GM23338 (cell line): ENCODE results near the gene RPL29.

ENCODE experiments used
- CREB1 ChIP-seq: fragments of 250-450 bp; sonication (Bioruptor Pico); IDR thresholded peaks from 2 replicates; pipeline ENCODE4 v1.5.0; 2020; ENCODE audit warnings: low read depth, mild to moderate bottlenecking, moderate library complexity
- CTCF ChIP-seq, 2 experiments: fragments of 200-600 bp in 1 of 2; sonication (generic) in 1 of 2; conservative IDR thresholded peaks; 2 replicates each; pipeline versions ENCODE4 v1.5.1 to v1.6.1; 2016 to 2017; ENCODE audit warnings: antibody characterized with exemption in 2 of 2, low read depth in 2 of 2, mild to moderate bottlenecking in 2 of 2, moderate library complexity in 1 of 2
- ETS1 ChIP-seq: IDR thresholded peaks from 2 replicates; pipeline ENCODE4 v1.6.1; 2016; ENCODE audit warnings: antibody characterized with exemption
- EZH2 ChIP-seq: fragments of 200-600 bp; sonication (generic); IDR thresholded peaks from one replicate; pipeline ENCODE4 v1.8.0; 2017; ENCODE audit warnings: antibody characterized with exemption, mild to moderate bottlenecking, low read depth; ENCODE audit not compliant: unreplicated experiment
- EZH2phosphoT487 ChIP-seq: fragments of 200-600 bp; sonication (generic); IDR thresholded peaks from one replicate; pipeline ENCODE4 v1.8.1; 2018; ENCODE audit warnings: antibody characterized with exemption; ENCODE audit not compliant: unreplicated experiment
- JUNB ChIP-seq: IDR thresholded peaks from one replicate; pipeline ENCODE4 v1.6.1; 2016; ENCODE audit warnings: antibody characterized with exemption; ENCODE audit not compliant: unreplicated experiment
- NANOG ChIP-seq: IDR thresholded peaks from 2 replicates; pipeline ENCODE4 v1.6.1; 2016; ENCODE audit warnings: antibody characterized with exemption, borderline replicate concordance
- POLR2AphosphoS5 ChIP-seq: IDR thresholded peaks from 2 replicates; pipeline ENCODE4 v1.6.1; 2016; ENCODE audit warnings: antibody characterized with exemption, low read depth
- REST ChIP-seq: IDR thresholded peaks from one replicate; pipeline ENCODE4 v1.6.1; 2018; ENCODE audit warnings: antibody characterized with exemption; ENCODE audit not compliant: unreplicated experiment
- ZNF331 ChIP-seq: fragments of 250-450 bp; sonication (Bioruptor Pico); IDR thresholded peaks from 2 replicates; pipeline ENCODE4 v1.5.0; 2020; ENCODE audit warnings: low read depth, mild to moderate bottlenecking, moderate library complexity

- TF ChIP-seq POLR2AphosphoS5, result no peak
- TF ChIP-seq CTCF (conservative IDR thresholded peaks at IDR 0.05; ENCODE audit: low read depth in 2 of 2), result no peak
- no peak for TF ChIP-seq EZH2phosphoT487
- no peak for TF ChIP-seq JUNB
- TF ChIP-seq EZH2, result no peak
- no peak for TF ChIP-seq CREB1 (CRISPR knock-in tag)
- no peak for TF ChIP-seq REST
- no peak for TF ChIP-seq NANOG
- no peak for TF ChIP-seq ETS1
- no peak for TF ChIP-seq ZNF331
Observed at GRCh38 chr3:52007291-52007690, 11.6 kb upstream of the RPL29 start.
